OCI-LY1 (cell line): ENCODE results near the gene SEPTIN2.
"Not testable (repeated sequence)": the region's sequence is repeated elsewhere in the genome, so short reads cannot be mapped to it uniquely, and the experiment has no call there.

Experiments used
- H2AFZ ChIP-seq: fragments of 200-600 bp; sonication (generic), shearing (Covaris generic); 2 replicates; pipeline ENCODE4 v1.6.0; 2014; ENCODE audit warnings: antibody characterized with exemption, mild to moderate bottlenecking, low read length
- H3F3A ChIP-seq: fragments of 200-600 bp; sonication (generic), shearing (Covaris generic); 2 replicates; pipeline ENCODE4 v1.6.0; 2014; ENCODE audit warnings: mild to moderate bottlenecking, antibody characterized with exemption, low read length, moderate library complexity; ENCODE audit not compliant: insufficient read depth
- H3K27ac ChIP-seq: fragments of 200-600 bp; sonication (generic); 2 replicates; pipeline ENCODE4 v1.5.1; 2014; ENCODE audit warnings: low read length, mixed run types, mild to moderate bottlenecking, low read depth; ENCODE audit not compliant: poor library complexity, severe bottlenecking
- H3K27me3 ChIP-seq: fragments of 200-600 bp; sonication (generic); 2 replicates; pipeline ENCODE4 v1.6.0; 2014; ENCODE audit warnings: antibody characterized with exemption, mild to moderate bottlenecking, low read length, moderate library complexity; ENCODE audit not compliant: insufficient read depth
- H3K36me3 ChIP-seq: fragments of 200-600 bp; sonication (generic); 2 replicates; pipeline ENCODE4 v1.6.1; 2014; ENCODE audit warnings: mild to moderate bottlenecking, antibody characterized with exemption, low read length, moderate library complexity, mixed read lengths; ENCODE audit not compliant: insufficient read depth
- H3K4me1 ChIP-seq: fragments of 200-600 bp; sonication (generic); 2 replicates; pipeline ENCODE4 v1.5.1; 2014; ENCODE audit warnings: mild to moderate bottlenecking, low read length, moderate library complexity; ENCODE audit not compliant: insufficient read depth, severe bottlenecking
- H3K4me2 ChIP-seq: fragments of 200-600 bp; sonication (generic), shearing (Covaris generic); 2 replicates; pipeline ENCODE4 v1.6.1; 2014; ENCODE audit warnings: low read length
- H3K4me3 ChIP-seq: fragments of 200-600 bp; sonication (generic); 2 replicates; pipeline ENCODE4 v1.5.1; 2014; ENCODE audit warnings: low read length, low read depth, mild to moderate bottlenecking, mixed read lengths; ENCODE audit not compliant: poor library complexity, severe bottlenecking
- H3K79me2 ChIP-seq: fragments of 200-600 bp; shearing (Covaris generic); 2 replicates; pipeline ENCODE4 v1.6.1; 2016; ENCODE audit warnings: mixed run types, low read length, mixed read lengths; ENCODE audit not compliant: insufficient read depth
- H3K9ac ChIP-seq: fragments of 200-600 bp; sonication (generic), shearing (Covaris generic); 2 replicates; pipeline ENCODE4 v1.6.1; 2014; ENCODE audit warnings: mild to moderate bottlenecking, low read length, mixed read lengths
- H3K9me2 ChIP-seq: fragments of 200-600 bp; sonication (generic), shearing (Covaris generic); 2 replicates; pipeline ENCODE4 v1.6.1; 2014; ENCODE audit warnings: low read depth, mild to moderate bottlenecking, low read length, mixed read lengths
- H3K9me3 ChIP-seq: fragments of 200-600 bp; shearing (Covaris generic); 2 replicates; pipeline ENCODE4 v1.6.1; 2014; ENCODE audit warnings: low read length, mixed read lengths
- H4K20me1 ChIP-seq: fragments of 200-600 bp; sonication (generic), shearing (Covaris generic); 2 replicates; pipeline ENCODE4 v1.6.0; 2016; ENCODE audit warnings: mild to moderate bottlenecking, low read length; ENCODE audit not compliant: insufficient read depth
- EZH2 ChIP-seq: fragments of 200-600 bp; sonication (generic), shearing (Covaris generic); IDR thresholded peaks from 2 replicates; pipeline ENCODE4 v1.8.0; 2017; ENCODE audit warnings: borderline replicate concordance, mixed run types, mild to moderate bottlenecking, antibody characterized with exemption, low read length, moderate library complexity, mixed read lengths
- TF ChIP-seq, protein P1 (sequence below): fragments of 200-600 bp; sonication (generic), shearing (Covaris generic); IDR thresholded peaks from 2 replicates; pipeline ENCODE4 v1.5.1; 2017; ENCODE audit warnings: mild to moderate bottlenecking, antibody characterized with exemption, low read length, moderate library complexity, mixed read lengths

SEPTIN2 gene

GRCh38 chr2:241381872-241382271, 66.1 kb downstream of the SEPTIN2 start:
- no peaks in the 10 kb centered on the region; the same call in 1 of the 2 replicates for H3K36me3 ChIP-seq
- H3K9me3 ChIP-seq: no peaks in the 10 kb centered on the region
- H3K4me3 ChIP-seq: no peak overlapping the region
- H3K27ac ChIP-seq: no peak overlapping the region
- no peaks in the 10 kb centered on the region for H3F3A ChIP-seq
- H3K79me2 ChIP-seq: no peaks in the 10 kb centered on the region
- no peak overlapping the region for H3K4me2 ChIP-seq
- H3K9me2 ChIP-seq: no peaks in the 10 kb centered on the region
- H3K4me1 ChIP-seq: peaks cover 3% of the 10 kb centered on the region
- no peaks in the 10 kb centered on the region for H3K27me3 ChIP-seq
- H3K9ac ChIP-seq: no peak overlapping the region
- no peak for TF ChIP-seq EZH2
- TF ChIP-seq, protein P1, sequence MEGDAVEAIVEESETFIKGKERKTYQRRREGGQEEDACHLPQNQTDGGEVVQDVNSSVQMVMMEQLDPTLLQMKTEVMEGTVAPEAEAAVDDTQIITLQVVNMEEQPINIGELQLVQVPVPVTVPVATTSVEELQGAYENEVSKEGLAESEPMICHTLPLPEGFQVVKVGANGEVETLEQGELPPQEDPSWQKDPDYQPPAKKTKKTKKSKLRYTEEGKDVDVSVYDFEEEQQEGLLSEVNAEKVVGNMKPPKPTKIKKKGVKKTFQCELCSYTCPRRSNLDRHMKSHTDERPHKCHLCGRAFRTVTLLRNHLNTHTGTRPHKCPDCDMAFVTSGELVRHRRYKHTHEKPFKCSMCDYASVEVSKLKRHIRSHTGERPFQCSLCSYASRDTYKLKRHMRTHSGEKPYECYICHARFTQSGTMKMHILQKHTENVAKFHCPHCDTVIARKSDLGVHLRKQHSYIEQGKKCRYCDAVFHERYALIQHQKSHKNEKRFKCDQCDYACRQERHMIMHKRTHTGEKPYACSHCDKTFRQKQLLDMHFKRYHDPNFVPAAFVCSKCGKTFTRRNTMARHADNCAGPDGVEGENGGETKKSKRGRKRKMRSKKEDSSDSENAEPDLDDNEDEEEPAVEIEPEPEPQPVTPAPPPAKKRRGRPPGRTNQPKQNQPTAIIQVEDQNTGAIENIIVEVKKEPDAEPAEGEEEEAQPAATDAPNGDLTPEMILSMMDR: no peak
- H4K20me1 ChIP-seq: no peaks in the 10 kb centered on the region
- no peak overlapping the region for H2AFZ ChIP-seq

DNA sequence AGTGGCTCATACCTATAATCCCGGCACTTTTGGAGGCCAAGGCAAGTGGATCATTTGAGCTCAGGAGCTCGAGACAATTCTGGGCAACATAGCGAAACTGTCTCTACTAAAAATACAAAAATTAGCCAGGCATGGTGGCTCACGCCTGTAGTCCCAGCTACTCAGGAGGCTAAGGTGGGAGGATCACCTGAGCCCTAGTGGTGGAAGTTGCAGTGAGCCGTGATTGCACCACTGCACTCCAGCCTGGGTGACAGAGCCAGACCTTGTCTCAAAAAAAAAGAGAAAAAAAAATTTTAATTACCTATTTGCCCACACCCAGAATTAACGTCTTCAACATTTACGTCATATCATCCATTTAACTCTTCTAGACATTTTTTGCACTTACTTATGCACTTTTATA, 69.7 kb downstream of the SEPTIN2 start:
- not testable (repeated sequence) for H3K27me3 ChIP-seq, H3K4me2 ChIP-seq, H3K79me2 ChIP-seq, H2AFZ ChIP-seq, H3K4me1 ChIP-seq, H4K20me1 ChIP-seq, H3K9me2 ChIP-seq, H3K36me3 ChIP-seq, H3K27ac ChIP-seq, H3K4me3 ChIP-seq, H3K9me3 ChIP-seq, H3K9ac ChIP-seq, H3F3A ChIP-seq

GRCh38 chr2:241386519-241386918, 70.8 kb downstream of the SEPTIN2 start:
- Histone ChIP-seq H3K36me3 (no peaks in the 10 kb centered on the region; the same call in 1 of the 2 replicates), H3K4me2 (no peak overlapping the region), H3F3A (no peaks in the 10 kb centered on the region), H3K9me2 (no peaks in the 10 kb centered on the region), H3K27ac (no peak overlapping the region), H3K4me3 (no peak overlapping the region), H2AFZ (no peak overlapping the region), H4K20me1 (no peaks in the 10 kb centered on the region), H3K9ac (no peak overlapping the region), H3K79me2 (no peaks in the 10 kb centered on the region), H3K9me3 (no peaks in the 10 kb centered on the region), H3K27me3 (no peaks in the 10 kb centered on the region), H3K4me1 (no peaks in the 10 kb centered on the region)
- TF ChIP-seq, protein P1: no peak
- TF ChIP-seq EZH2: no peak

GRCh38 chr2:241389697-241390096, 74.0 kb downstream of the SEPTIN2 start:
- Histone ChIP-seq H3F3A (no peaks in the 10 kb centered on the region), H4K20me1 (no peaks in the 10 kb centered on the region), H2AFZ (no peak overlapping the region), H3K9me3 (no peaks in the 10 kb centered on the region), H3K4me3 (no peak overlapping the region), H3K27ac (no peak overlapping the region), H3K36me3 (no peaks in the 10 kb centered on the region), H3K4me2 (no peak overlapping the region), H3K27me3 (no peaks in the 10 kb centered on the region), H3K9ac (no peak overlapping the region), H3K9me2 (no peaks in the 10 kb centered on the region), H3K4me1 (no peaks in the 10 kb centered on the region), H3K79me2 (no peaks in the 10 kb centered on the region)
- TF ChIP-seq, protein P1: no peak
- no peak for TF ChIP-seq EZH2
